Measurements from ENCODE around the gene CDH4. TPM values are rescaled to one million over a fixed set of nuclear protein-coding genes. Genes with fewer than 3 reads are reported as not detected.

The CDH4 gene
- total RNA-seq, 2 donors from 2014 or later = 0.06 to 0.08 TPM

DNA sequence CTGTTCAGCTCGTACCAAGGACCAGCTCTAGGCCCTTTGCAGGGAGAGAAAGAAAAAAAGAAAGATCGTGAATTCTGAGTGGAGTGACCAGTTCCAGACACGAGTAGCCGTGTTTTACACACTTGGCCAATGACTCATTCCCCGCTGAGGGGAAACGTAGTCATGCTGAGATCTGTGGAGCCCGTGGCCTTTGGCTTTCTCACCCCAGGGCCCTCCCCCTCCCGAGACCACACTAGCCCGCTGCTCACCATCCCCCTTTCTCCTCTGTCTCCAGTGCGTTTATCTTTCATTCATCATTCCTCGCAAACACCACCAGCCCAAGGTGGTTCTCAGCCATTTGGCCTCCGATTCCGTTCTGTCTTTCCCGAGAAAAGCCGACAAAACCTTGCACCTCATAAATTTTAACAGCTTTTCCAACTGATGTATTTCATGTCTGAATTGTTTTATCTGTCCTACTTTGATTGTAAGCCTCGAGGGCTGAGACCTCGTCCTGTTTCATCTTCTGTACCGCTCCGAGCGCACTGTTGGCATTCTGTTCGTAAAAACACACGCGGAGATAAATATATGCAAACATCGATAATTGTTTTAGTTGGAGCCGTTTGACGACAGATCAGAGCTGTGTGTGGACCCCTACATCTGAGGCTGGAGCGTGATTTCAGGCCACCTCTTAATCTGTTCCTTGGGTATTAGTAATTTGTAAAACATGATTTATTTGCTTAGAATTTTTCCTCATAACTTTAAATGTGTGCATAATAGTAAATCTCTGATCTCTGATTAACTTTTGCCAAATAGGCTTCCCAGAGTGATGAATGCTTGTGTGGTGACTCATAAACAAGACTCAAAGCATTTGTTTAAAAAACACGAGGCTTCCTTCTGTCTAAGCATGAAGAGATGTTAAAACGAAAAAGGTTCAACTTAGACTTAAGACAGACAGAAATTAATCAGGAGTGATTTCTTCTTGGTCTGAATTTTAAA lies 336.6 kb downstream of the CDH4 start:
- peak in 1 of 2 donors; percentile 76 for ATAC-seq
- no peak for DNase-seq
- intact Hi-C loops (cut with DNase I) = no loop called here

DNA sequence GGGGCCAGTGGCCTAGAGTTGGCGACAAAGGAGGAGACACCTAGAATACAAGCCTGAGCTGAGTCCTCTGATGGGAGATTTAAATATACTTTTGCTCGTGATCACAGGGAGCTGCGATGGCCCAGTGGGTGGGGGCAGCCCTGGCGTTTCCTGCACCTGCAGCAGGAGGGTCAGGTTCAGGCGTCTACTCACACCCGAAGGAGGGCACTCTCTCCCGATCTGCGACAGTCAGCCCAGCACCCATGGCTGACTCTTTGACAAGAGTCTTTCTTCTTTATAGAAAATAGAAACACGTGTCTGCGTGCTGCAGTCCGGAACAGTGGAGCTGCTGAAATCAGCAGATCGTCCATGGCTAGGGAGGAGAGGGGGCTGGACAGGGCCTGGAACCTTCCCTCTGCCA lies 338.2 kb downstream of the CDH4 start:
- no peak for DNase-seq
- intact Hi-C loops (cut with DNase I) = no loop called here
- ATAC-seq = no peak

DNA sequence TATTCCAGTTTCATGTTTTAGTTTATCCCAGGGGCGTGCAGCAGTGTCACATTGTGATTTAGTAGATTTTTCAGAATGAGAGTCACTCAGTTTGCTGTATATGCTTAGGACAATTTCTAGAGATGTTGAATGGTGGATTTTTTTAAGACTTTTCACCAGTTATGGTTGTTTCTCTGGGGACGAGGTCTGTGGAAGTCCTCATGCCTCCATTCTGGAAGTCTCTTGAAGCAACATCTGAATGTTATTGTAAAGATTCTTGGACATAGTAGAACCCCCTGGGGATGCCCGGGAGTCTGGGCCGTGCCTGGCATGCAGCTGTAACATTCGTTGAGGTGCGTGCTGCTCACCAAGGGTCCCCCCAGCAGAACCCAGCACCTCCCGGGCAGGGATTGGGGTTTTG lies 341.5 kb downstream of the CDH4 start:
- no peak for ATAC-seq
- DNase-seq = no peak
- intact Hi-C loops (cut with DNase I) = no loop called here

DNA sequence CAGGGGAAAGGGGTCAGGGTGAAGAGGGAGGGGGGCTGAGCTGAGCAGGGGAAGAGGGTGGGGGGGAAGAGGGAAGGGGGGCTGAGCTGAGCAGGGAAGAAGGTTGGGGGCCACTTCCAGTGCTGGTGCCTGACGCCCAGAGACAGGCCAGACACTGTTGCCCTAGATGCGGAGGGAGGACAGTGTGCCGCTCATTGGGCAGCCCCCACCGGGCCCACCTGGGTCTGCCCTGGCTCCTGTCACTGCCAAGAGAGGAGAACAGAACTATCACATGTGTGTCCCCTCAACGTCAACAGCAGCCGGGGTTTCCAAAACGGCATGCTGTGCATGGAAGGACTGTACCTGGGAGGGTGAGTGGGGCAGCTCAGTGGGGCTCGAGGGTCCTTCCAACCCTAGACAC lies 342.1 kb downstream of the CDH4 start:
- intact Hi-C loops (cut with DNase I) = no loop called here
- ATAC-seq = no peak

DNA sequence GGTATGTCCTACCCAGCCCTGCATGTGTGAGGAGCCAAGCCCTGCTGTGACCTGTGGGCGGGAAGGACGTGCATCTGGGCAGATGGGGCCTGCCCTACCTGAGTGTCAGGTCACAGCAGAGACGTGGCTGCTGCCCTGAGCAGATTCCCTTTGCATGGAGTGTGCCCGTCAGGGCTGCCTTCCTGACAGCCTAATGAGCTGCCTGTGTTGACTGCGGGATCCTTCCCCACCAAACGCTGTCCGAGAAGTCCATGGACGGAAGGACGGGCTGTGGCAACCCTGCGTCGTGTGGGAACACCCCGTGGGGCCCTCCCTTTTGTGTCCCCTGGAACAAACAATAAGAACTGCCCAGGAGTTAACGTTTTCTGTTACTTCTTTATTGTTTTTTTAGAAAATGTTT lies 343.2 kb downstream of the CDH4 start:
- DNase-seq = no peak
- ATAC-seq = no peak
- intact Hi-C loops (cut with DNase I) = no loop called here

More for the DNA sequence above, 342.1 kb downstream of the CDH4 start:
- DNase-seq = no peak

- ATAC-seq (no peak), DNase-seq (no peak)
- intact Hi-C loops (cut with DNase I) = no loop called here
Measured at GRCh38 chr20:61596687-61597330, 344.7 kb downstream of the CDH4 start.

- DNase-seq (no peak), ATAC-seq (no peak)
- intact Hi-C loops (cut with DNase I) = no loop called here
Measured at GRCh38 chr20:61597996-61598395, 345.9 kb downstream of the CDH4 start.

DNA sequence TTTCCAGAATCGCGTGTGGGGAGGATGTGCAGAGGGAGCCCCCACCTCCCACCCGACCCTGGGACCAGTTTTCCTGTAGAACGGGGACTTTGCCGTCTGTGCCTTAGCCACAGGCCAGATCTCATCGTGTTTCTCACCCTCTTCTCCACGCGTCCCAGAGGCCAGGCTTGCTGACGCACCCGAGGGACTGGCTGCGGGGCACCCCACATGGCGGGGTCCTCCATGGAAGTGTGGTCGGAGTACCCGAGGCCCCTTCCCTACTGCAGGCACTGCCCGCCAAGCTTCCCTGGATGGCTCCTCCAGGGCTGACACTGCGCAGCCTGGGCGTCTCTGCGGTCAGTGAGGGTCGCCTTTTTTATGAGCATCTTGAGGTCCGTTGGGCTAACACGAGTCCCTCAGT lies 346.5 kb downstream of the CDH4 start:
- DNase-seq = no peak
- intact Hi-C loops (cut with DNase I) = no loop called here
- no peak for ATAC-seq

DNA sequence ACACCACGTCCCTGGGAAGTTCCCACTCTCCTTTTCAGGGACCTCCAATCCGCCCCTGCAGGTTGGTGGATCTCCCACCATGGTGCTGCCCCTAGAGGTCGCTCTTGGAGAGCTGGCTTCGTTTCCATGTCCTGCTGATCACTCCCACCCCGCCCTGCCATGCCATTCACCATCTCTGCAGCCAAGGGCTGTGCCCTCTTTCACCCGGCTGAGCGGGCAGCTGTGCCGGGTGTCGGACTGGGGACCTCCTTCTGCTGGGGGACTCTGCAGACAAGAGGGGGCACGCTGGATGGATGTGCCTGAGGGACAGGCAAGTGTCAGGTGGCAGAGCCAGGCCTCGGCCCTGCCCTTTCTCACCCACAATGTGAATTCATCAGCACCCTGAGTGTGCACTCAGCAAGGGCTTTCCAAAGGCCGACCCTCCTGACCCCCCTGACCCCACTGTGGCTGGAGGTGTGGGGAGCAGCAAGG lies 347.0 kb downstream of the CDH4 start:
- ATAC-seq = no peak
- no peak for DNase-seq
- intact Hi-C loops (cut with DNase I) = no loop called here

GRCh38 chr20:61599541-61599992 lies 347.5 kb downstream of the CDH4 start:
- DNase-seq = no peak
- intact Hi-C loops (cut with DNase I) = no loop called here
- no peak for ATAC-seq

GRCh38 chr20:61600016-61600415 lies 348.0 kb downstream of the CDH4 start:
- DNase-seq (no peak), ATAC-seq (no peak)
- intact Hi-C loops (cut with DNase I) = no loop called here

- DNase-seq (no peak), ATAC-seq (no peak)
- intact Hi-C loops (cut with DNase I) = no loop called here
Measured at GRCh38 chr20:61601361-61601760, 349.3 kb downstream of the CDH4 start.

DNA sequence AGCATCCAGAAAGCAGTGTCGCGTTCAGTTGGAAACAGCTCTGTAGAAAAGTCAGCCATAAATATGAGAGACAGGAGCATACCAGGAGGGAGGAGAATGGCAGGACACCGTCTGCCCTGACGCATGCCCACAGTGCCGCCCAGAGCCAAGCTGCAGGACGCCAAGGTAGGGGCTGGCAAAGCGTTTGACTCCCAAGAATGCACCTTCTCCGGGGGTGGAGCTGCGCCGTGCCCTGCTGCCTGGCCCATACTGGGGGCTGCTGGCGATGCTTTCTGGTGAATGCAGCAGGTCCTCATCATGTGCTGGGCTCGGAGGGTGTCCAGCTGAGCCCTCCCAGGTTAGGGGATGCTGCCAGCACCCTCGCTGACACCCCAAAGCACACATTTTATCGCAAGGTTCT lies 349.8 kb downstream of the CDH4 start:
- intact Hi-C loops (cut with DNase I) = no loop called here
- no peak for DNase-seq
- ATAC-seq = no peak

GRCh38 chr20:61603715-61604114 lies 351.7 kb downstream of the CDH4 start:
- DNase-seq = no peak
- ATAC-seq = no peak
- intact Hi-C loops (cut with DNase I) = no loop called here

DNA sequence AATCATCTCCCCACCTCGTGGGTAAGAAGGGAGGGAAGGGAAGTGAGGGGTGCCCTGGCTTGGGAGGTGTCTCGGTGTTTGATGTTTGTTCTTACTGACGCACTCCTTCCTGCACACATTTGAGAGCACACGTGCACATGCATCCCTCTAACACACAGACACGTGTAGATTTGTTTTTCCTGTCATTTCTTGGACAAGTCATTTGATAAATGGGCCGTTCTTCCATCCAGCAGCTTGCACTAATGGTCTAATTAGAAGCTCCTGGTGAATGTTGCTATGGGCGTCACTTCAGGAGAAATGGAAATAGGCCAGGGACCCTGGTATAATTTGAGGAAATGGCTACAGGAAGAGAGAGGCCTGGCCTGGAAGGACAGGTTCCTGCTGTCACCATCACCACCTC lies 352.5 kb downstream of the CDH4 start:
- intact Hi-C loops (cut with DNase I) = no loop called here
- ATAC-seq (no peak), DNase-seq (no peak)

GRCh38 chr20:61605283-61605682 lies 353.2 kb downstream of the CDH4 start:
- DNase-seq (no peak), ATAC-seq (no peak)
- intact Hi-C loops (cut with DNase I) = no loop called here

DNA sequence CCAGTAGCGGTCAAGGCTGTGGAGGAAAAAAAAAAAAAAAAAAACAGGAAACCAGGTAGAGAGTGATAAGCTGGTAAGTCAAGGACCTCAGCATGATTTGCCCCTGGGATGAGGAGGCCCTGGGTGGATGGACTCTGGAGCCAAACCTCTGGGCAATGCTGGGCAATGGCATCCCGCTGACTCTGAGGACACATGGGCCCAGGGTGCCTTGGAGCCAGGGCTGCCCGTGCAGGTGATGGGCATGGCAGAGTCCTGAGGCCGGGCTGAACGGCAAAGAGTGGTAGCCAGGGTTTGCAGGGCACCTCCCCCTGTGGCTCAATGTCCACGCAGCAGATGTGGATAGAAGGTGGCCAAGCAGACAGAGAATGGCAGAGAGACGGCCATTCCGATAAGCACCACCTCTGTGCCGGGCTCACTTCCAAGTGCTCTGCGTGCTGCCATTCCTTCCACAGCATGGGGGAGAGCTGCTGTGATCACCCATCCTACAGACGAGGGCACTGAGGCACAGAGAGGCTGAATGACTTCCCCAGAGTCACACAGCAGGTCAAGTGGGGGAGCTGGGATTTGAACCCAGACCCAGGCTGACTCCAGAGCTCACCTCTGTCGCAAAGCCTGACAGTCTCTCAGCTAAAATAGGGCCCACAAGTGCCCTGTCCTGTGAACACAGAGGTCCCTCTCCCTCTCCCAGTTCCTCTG lies 353.9 kb downstream of the CDH4 start:
- DNase-seq (no peak), ATAC-seq (no peak)
- intact Hi-C loops (cut with DNase I) = no loop called here

GRCh38 chr20:61608275-61609085 lies 356.4 kb downstream of the CDH4 start:
- DNase-seq = no peak
- no peak for ATAC-seq

GRCh38 chr20:61609461-61609860 lies 357.4 kb downstream of the CDH4 start:
- intact Hi-C loops (cut with DNase I) = no loop called here
- no peak for ATAC-seq
- no peak for DNase-seq

More at GRCh38 chr20:61608275-61609085, 356.4 kb downstream of the CDH4 start:
- intact Hi-C loops (cut with DNase I) = no loop called here
